ENCODE results near the gene NPHS1. TPM values are rescaled to one million over a fixed set of nuclear protein-coding genes. Genes with fewer than 3 reads are reported as not detected.

Gene NPHS1, protein sequence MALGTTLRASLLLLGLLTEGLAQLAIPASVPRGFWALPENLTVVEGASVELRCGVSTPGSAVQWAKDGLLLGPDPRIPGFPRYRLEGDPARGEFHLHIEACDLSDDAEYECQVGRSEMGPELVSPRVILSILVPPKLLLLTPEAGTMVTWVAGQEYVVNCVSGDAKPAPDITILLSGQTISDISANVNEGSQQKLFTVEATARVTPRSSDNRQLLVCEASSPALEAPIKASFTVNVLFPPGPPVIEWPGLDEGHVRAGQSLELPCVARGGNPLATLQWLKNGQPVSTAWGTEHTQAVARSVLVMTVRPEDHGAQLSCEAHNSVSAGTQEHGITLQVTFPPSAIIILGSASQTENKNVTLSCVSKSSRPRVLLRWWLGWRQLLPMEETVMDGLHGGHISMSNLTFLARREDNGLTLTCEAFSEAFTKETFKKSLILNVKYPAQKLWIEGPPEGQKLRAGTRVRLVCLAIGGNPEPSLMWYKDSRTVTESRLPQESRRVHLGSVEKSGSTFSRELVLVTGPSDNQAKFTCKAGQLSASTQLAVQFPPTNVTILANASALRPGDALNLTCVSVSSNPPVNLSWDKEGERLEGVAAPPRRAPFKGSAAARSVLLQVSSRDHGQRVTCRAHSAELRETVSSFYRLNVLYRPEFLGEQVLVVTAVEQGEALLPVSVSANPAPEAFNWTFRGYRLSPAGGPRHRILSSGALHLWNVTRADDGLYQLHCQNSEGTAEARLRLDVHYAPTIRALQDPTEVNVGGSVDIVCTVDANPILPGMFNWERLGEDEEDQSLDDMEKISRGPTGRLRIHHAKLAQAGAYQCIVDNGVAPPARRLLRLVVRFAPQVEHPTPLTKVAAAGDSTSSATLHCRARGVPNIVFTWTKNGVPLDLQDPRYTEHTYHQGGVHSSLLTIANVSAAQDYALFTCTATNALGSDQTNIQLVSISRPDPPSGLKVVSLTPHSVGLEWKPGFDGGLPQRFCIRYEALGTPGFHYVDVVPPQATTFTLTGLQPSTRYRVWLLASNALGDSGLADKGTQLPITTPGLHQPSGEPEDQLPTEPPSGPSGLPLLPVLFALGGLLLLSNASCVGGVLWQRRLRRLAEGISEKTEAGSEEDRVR (N-terminal part only)
- total RNA-seq, result not detected

DNA sequence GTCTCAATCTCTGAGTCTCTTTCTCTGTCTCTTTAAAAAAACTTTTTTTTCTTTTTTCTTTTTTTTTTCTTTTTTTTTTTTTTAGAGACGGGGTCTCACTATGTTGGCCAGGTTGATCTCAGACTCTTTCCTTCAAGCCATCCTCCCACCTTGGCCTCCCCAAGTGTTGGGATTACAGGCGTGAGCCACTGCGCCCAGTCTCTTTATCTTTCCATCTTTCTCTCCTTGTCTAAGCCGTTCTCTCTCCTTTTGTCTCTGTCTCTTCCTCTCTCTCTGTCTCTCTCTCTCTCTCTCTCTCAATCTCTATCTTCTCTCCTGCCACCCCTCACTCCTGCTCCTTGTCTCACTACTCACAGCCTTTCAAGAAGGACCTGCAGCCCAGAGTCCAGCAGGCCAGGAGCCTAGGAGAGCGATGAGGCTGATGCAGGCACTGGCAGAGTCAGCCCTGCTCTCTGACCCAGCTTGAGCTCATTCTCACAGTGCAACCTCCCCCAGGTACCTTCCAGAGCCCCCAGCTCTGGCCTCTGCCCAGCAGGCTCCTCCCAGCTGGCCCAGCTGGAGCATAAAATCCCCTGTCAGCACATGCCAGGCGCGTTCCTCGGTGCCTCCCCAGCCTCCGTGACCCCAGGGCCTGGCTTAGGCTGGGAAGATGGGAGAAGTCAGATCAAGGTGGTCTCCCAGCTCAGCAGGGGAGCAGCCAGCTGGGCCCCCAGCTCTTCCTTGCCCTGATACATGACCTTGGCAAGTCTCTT, at the start of gene NPHS1:
Gene NPHS1 (minus strand): TSS at position 476 of the 752 bp plus-strand sequence. CDS start 667 bp downstream, outside the sequence.
- Histone ChIP-seq H3K27me3 (peaks cover 96% of the 10 kb centered on the region), H3K4me3 (no peak within 1 kb of the TSS), H3K27ac (no peak within 1 kb of the TSS), H3K9me3 (no peaks in the 10 kb centered on the region), H3K36me3 (no peaks in the 10 kb centered on the region), H3K4me1 (peaks cover 16% of the 10 kb centered on the region)
- DNase-seq (ENCODE audit: low spot score in 2 of 2), result no peak
- TF ChIP-seq POLR2AphosphoS5 (IDR thresholded peaks at IDR 0.05) (no peak), EP300 (IDR thresholded peaks at IDR 0.05) (no peak), POLR2A (IDR thresholded peaks at IDR 0.05) (no peak)
- TF ChIP-seq, protein P1, sequence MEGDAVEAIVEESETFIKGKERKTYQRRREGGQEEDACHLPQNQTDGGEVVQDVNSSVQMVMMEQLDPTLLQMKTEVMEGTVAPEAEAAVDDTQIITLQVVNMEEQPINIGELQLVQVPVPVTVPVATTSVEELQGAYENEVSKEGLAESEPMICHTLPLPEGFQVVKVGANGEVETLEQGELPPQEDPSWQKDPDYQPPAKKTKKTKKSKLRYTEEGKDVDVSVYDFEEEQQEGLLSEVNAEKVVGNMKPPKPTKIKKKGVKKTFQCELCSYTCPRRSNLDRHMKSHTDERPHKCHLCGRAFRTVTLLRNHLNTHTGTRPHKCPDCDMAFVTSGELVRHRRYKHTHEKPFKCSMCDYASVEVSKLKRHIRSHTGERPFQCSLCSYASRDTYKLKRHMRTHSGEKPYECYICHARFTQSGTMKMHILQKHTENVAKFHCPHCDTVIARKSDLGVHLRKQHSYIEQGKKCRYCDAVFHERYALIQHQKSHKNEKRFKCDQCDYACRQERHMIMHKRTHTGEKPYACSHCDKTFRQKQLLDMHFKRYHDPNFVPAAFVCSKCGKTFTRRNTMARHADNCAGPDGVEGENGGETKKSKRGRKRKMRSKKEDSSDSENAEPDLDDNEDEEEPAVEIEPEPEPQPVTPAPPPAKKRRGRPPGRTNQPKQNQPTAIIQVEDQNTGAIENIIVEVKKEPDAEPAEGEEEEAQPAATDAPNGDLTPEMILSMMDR (IDR thresholded peaks at IDR 0.05), result no peak
- 55% methylated on average over 9 of the region's 9 CpGs for WGBS

DNA sequence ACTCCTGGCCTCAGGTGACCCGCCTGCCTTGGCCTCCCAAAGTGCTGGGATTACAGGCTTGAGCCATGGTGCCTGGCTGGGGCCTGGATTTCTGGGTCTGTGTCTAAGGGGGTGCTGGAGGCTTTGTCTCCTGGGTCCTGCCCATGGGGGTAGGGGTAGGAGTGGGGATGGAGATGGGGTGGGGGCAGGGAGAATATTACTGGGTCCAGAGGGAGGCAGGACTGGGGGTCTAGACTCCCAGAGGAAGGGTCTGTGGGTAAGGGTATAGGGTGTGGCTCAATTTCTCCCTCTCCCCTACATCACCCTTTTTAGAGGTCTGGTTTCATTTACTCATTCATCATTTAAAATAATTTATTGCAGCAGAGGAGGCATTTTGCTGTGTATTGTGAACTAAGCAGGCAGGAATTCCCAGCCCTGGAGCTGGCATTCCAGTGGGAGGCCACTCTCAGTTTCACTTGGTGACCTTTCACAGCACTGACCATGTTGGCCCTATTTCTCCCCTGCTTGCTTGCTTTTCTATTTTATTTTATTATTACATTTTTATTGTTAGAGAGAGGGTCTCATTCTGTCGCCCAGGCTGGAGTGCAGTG, 48.8 kb upstream of the NPHS1 start:
- Histone ChIP-seq H3K27ac (peak overlapping the region; percentile 71), H3K27me3 (no peaks in the 10 kb centered on the region), H3K4me3 (peak overlapping the region; percentile 70), H3K36me3 (peaks cover 11% of the 10 kb centered on the region), H3K4me1 (peaks cover 47% of the 10 kb centered on the region), H3K9me3 (no peaks in the 10 kb centered on the region)
- TF ChIP-seq EP300 (IDR thresholded peaks at IDR 0.05) (no peak), POLR2AphosphoS5 (IDR thresholded peaks at IDR 0.05) (no peak), POLR2A (IDR thresholded peaks at IDR 0.05) (no peak)
- TF ChIP-seq, protein P1 (IDR thresholded peaks at IDR 0.05), result no peak
- WGBS, result 70% methylated on average over 2 of the region's 2 CpGs
- DNase-seq (ENCODE audit: low spot score in 2 of 2), result no peak

DNA sequence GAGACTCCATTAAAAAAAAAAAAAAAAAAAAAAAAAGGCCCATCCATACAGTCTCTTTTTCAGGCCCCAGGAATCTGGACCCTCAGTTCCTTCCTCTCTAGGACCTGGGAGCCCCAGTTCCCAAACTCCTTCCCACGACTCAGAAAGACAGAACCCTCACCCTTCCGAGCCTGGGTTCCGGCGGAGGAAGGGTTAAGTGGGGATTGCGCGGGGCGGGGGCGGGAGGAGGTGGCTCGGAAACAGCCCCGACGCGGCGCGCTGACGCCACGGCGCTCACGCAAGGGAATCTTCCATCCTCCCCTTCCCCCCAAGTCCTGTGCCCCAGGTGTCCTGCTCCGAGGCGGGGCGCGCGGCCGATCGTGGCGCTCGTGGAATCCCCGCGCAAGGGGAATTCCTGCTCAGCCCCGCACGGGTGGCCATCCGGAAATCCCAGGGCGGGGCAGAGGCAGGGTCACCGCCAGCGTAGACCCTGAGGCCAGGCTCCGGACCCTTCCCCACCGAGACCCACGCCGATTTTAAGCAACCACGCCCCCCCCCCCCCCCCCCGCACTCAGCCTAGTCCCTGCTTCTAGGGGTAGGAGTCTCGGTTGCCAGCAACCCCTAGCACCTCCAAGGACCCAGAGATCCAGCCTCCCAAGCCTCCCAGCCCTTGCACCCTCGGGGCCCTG, 47.4 kb upstream of the NPHS1 start:
- TF ChIP-seq, protein P1 (IDR thresholded peaks at IDR 0.05), result no peak
- TF ChIP-seq POLR2AphosphoS5 (IDR thresholded peaks at IDR 0.05), result no peak
- no peak for TF ChIP-seq EP300 (IDR thresholded peaks at IDR 0.05)
- no peak for TF ChIP-seq POLR2A (IDR thresholded peaks at IDR 0.05)

DNA sequence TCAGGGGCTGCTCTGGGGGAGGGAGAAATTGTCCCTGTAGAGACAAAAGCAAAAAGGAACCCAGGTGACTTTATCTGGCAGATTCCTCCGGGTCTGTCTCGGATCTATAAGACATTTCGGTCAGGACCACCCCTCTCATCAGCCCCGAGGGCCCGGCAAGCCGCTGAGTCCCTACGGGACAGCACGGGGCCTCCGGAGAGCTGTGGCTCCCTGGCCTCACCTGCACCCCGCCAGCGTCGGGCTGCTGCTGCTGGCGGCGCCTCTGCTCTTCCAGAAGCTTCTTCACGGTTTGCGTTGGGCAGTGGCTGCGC, 46.1 kb upstream of the NPHS1 start:
- peaks cover 38% of the 10 kb centered on the region for H3K36me3 ChIP-seq

More for the DNA sequence above, 47.4 kb upstream of the NPHS1 start:
- under 1% methylated on average over 37 of the region's 43 CpGs for WGBS
- peak overlapping the region; percentile 71 for H3K27ac ChIP-seq
- H3K4me1 ChIP-seq, result peaks cover 47% of the 10 kb centered on the region
- no peaks in the 10 kb centered on the region for H3K9me3 ChIP-seq
- peak; percentile 81 to 88 for DNase-seq (ENCODE audit: low spot score in 2 of 2)
- H3K36me3 ChIP-seq, result peaks cover 25% of the 10 kb centered on the region
- H3K4me3 ChIP-seq, result peak overlapping the region; percentile 70
- no peaks in the 10 kb centered on the region for H3K27me3 ChIP-seq

More for the DNA sequence above, 46.1 kb upstream of the NPHS1 start:
- no peak for DNase-seq (ENCODE audit: low spot score in 2 of 2)
- H3K4me3 ChIP-seq, result peak overlapping the region; percentile 70
- no peaks in the 10 kb centered on the region for H3K27me3 ChIP-seq
- TF ChIP-seq, protein P1 (IDR thresholded peaks at IDR 0.05), result no peak
- TF ChIP-seq EP300 (IDR thresholded peaks at IDR 0.05) (no peak), POLR2AphosphoS5 (IDR thresholded peaks at IDR 0.05) (no peak), POLR2A (IDR thresholded peaks at IDR 0.05) (no peak)
- WGBS, result 2% methylated on average over 6 of the region's 17 CpGs
- peak overlapping the region; percentile 71 for H3K27ac ChIP-seq
- H3K9me3 ChIP-seq, result no peaks in the 10 kb centered on the region
- peaks cover 40% of the 10 kb centered on the region for H3K4me1 ChIP-seq
